GM19238 (cell line): ENCODE measurements around the gene PSME1.

Experiments used
- DNase-seq: peaks from one replicate; pipeline ENCODE4 v3.0.0; 2011; ENCODE audit warnings: low spot score; ENCODE audit not compliant: insufficient read length

The PSME1 gene

GRCh38 chr14:24146978-24147760, 11.2 kb downstream of the PSME1 start, which contains the start of gene RNF31:
TSS of gene RNF31 (plus strand) at chr14:24147498. CDS start at chr14:24147699, 201 bp downstream.
- peak; percentile 98 for DNase-seq

DNA sequence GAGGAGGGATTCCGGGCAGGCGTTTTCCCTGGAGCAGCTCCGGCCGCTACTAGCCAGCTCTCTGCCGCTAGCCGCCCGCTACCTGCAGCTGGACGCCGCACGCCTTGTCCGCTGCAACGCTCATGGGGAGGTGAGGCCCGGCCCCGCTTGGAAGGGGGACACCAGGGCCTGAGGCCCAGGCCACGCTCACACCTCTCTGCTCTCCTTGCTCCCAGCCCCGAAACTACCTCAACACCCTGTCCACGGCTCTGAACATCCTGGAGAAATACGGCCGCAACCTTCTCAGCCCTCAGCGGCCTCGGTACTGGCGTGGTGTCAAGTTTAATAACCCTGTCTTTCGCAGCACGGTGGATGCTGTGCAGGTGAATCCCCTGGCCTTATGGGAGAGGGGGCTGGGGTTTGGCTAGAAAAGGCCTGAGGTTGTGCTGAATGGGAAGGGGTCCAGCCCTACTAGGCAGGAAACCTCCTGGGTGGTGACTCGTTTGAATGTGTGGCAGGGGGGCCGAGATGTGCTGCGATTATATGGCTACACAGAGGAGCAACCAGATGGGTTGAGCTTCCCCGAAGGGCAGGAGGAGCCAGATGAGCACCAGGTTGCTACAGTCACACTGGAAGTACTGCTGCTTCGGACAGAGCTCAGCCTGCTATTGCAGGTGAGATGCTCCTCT, 11.9 kb downstream of the PSME1 start:
- no peak for DNase-seq

GRCh38 chr14:24149302-24149969, 13.4 kb downstream of the PSME1 start:
- DNase-seq, result no peak

DNA sequence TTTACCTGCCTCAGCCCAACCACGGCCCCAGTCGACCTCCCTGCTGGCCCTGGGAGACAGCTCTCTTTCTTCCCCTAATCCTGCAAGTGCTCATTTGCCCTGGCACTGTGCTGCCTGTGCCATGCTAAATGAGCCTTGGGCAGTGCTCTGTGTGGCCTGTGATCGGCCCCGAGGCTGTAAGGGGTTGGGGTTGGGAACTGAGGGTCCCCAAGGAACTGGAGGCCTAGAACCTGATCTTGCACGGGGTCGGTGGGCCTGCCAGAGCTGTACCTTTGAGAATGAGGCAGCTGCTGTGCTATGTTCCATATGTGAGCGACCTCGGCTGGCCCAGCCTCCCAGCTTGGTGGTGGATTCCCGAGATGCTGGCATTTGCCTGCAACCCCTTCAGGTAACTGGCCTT, 14.1 kb downstream of the PSME1 start:
- DNase-seq, result no peak

GRCh38 chr14:24150567-24150966, 14.6 kb downstream of the PSME1 start:
- no peak for DNase-seq

GRCh38 chr14:24150993-24151392, 15.0 kb downstream of the PSME1 start:
- DNase-seq, result no peak

DNA sequence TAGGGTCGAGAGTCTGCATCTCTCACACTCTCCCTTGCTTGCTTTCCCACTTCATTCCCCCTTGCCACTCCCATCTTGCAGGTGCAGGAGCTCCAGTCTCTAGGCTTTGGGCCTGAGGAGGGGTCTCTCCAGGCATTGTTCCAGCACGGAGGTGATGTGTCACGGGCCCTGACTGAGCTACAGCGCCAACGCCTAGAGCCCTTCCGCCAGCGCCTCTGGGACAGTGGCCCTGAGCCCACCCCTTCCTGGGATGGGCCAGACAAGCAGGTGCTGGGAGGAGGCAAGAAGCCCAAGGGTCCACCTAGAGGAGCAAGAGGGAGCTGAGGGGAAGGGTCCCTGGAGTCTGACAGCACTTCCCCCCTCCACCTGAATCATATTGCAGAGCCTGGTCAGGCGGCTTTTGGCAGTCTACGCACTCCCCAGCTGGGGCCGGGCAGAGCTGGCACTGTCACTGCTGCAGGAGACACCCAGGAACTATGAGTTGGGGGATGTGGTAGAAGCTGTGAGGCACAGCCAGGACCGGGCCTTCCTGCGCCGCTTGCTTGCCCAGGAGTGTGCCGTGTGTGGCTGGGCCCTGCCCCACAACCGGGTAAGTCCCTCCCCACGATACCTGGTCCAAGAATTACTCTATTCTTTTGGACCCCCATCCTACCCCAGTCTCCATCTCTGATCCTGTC, 15.5 kb downstream of the PSME1 start:
- no peak for DNase-seq

- DNase-seq, result no peak
Measured at GRCh38 chr14:24155100-24155499, 19.1 kb downstream of the PSME1 start.

GRCh38 chr14:24156840-24157239, 20.8 kb downstream of the PSME1 start:
- DNase-seq, result no peak

DNA sequence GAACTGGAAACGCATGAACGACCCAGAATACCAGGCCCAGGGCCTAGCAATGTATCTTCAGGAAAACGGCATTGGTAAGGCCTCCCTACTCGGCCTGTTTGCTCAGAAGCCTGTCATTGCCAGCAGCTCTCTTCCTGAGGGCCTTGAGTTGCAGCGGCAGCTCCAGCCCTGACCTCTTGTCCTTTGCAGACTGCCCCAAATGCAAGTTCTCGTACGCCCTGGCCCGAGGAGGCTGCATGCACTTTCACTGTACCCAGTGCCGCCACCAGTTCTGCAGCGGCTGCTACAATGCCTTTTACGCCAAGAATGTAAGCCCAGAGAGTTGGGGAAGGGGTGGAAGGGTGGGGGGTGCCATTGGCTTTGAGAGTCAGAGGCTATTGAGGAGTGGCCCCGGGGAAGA, 21.3 kb downstream of the PSME1 start:
- DNase-seq, result no peak

GRCh38 chr14:24159777-24160498, 23.9 kb downstream of the PSME1 start:
- DNase-seq, result no peak

GRCh38 chr14:24160499-24160849, 24.5 kb downstream of the PSME1 start:
- no peak for DNase-seq

GRCh38 chr14:24160850-24161804, 25.1 kb downstream of the PSME1 start, which contains the start of gene IRF9:
TSS of gene IRF9 (plus strand) at chr14:24161265. CDS start at chr14:24162145, 880 bp downstream.
- DNase-seq, result peak; percentile 93

DNA sequence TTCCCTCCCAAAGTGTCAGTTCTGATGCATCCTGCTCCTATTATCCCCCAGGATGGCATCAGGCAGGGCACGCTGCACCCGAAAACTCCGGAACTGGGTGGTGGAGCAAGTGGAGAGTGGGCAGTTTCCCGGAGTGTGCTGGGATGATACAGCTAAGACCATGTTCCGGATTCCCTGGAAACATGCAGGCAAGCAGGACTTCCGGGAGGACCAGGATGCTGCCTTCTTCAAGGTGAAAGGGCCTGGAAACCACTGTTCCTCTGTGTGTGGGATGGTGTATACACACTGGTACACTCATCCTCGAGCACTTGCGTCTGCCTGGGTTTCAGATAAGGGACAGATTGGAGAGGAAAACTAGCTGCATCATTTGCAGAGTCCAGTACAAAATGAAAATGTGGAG, 26.1 kb downstream of the PSME1 start:
- no peak for DNase-seq

DNA sequence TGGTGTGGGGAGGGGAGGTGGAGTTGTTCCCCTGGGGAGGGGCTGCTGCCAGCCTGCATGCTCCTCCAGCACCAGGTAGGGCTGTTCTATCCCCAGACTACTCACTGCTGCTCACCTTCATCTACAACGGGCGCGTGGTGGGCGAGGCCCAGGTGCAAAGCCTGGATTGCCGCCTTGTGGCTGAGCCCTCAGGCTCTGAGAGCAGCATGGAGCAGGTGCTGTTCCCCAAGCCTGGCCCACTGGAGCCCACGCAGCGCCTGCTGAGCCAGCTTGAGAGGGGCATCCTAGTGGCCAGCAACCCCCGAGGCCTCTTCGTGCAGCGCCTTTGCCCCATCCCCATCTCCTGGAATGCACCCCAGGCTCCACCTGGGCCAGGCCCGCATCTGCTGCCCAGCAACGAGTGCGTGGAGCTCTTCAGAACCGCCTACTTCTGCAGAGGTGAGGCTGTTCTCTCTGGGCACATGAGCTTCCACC, 28.6 kb downstream of the PSME1 start:
- no peak for DNase-seq

DNA sequence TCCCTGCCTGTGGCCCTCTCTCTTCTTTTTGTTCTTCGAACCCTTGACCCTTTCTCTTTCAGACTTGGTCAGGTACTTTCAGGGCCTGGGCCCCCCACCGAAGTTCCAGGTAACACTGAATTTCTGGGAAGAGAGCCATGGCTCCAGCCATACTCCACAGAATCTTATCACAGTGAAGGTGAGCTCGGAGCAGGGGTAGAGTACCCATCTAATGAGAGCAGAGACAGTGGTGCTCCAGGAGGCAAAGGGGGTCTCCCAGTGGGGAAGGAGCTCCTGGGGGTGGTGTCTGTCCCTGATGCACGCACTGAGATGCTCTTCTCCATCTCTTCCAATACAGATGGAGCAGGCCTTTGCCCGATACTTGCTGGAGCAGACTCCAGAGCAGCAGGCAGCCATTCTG, 29.8 kb downstream of the PSME1 start:
- DNase-seq, result no peak

- DNase-seq, result no peak
Measured at GRCh38 chr14:24167469-24168114, 31.6 kb downstream of the PSME1 start.

DNA sequence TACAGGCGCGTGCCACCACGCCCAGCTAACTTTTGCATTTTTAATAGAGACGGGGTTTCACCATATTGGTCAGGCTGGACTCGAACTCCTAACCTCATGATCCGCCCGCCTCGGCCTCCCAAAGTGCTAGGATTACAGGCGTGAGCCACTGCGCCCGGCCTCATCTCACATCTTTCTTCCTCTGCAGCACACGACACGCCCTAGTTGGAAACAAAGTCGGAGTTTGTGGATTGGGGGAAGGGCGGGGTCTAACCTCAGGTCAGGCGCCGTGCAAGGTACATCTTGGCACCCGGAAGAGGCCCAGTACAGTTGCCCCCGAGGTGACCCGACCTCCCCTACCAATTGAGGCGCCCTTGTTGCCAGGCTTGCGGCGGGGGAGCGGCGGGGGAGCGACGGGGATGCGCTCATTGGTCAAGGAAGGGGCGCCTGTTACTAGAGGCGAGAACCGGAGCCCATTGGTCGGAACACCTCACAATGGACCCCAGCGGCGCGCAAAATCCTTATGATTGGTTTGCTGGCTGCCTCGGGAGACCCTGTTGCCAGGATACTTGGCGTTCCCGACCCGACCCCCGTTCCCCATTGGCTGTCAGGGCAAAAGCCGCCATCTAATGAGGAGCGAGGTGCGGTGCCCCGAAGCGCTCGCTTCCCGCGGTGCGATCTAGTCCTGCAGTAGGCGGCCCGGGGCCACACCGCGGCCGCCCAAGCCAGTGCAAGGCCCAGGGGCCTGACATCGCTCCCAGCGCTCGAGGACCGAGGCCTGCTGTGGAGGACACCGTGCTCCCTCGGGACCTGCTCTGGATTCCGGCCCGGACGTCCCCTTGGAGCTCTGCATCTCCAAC, 35.6 kb downstream of the PSME1 start, which contains the start of gene REC8:
TSS of gene REC8 (plus strand) at position 659 of the 839 bp plus-strand sequence. CDS start 473 bp downstream, outside the sequence.
- peak; percentile 93 for DNase-seq
